Measurements from ENCODE around the gene ADM.
A peak's percentile ranks its signal among the peaks of the same experiment; 100 is the strongest.

ADM gene

DNA sequence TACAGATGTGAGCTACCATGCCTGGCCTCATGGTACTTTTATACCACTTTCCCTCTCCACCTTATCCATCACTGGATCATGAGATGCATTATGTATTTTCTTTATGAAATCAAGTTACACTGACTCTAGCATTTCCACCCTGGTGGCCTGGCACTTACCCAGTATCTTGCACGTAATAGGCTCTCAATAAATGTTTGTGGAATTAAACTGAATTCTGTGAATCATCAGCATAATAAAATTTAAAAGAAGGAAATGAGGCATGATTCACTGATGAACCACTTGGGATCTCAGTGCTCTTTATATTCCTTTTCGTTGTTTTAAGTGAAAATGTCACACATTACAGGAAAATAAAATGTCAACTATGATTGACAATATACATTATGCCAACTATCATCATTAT, 25.1 kb downstream of the ADM start:
- no peak for DNase-seq

DNA sequence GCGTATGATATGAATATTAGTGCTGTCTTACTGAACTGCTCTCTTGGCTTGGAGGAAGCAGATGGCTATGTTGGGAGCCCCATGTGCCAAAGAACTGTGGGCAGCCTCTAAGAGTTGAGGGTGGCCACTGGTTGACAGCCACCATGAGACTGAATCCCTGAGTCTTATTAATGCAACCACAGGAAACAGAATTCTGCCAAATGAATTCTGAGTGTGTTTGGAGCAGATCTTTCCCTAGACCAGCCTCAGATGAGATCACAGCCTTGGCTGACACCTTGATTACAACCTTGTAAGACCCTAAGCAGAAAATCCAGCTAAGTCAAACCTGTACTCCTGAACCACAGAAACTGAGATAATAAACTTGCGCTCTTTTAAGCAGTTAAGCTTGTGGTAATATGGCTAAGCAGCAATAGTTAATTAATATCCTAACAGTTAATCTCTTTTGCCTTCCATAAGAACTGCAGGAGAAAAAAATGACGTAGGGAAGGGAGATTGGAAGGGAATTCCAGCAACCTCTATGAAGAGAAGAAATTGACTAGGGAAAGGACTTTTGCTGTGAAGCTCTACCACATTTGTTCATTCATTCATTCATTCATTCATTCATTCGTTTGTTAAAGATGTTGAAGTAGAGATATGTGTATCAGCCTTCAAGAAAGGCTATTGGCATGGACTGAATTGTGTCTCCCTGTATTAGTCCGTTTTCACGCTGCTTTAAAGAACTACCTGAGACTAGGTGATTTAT, 26.8 kb downstream of the ADM start:
- DNase-seq, result no peak

DNA sequence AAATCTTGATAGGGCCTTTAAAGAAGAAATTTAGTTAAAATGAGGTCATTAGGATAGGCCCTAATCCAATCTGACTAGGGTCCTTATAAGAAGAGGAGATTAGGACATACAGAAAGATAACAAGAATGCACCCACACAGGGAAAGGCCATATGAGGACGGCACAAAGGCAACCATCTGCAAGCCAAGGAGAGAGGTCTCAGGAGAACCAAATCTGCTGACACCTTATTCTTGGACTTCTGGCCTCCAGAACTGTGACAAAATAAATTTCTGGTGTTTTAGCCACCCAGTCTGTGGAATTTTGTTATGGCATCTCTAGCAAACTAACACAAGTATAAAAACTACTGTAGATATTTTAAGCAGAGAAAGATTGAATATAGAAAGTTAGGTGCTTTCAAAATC, 28.6 kb downstream of the ADM start:
- DNase-seq, result no peak

DNA sequence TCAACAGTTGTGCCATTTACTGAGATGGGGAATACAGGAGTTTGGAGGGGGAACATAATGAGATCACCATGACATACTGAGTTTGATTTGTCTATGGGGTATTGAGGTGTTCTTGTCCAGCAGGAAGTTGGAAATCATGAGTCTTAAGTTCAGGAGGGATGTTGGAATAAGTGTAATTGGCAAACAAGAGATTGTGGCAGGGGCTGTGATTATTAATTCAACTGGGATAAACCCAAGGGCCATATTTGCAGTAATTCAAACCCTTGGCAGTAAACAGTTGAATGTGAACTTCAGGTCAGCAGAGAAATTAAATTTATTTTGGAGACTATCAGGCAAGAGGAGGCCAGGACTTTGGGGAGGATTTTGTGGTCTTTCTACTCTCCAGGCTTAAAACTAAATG, 33.4 kb downstream of the ADM start:
- no peak for DNase-seq

DNA sequence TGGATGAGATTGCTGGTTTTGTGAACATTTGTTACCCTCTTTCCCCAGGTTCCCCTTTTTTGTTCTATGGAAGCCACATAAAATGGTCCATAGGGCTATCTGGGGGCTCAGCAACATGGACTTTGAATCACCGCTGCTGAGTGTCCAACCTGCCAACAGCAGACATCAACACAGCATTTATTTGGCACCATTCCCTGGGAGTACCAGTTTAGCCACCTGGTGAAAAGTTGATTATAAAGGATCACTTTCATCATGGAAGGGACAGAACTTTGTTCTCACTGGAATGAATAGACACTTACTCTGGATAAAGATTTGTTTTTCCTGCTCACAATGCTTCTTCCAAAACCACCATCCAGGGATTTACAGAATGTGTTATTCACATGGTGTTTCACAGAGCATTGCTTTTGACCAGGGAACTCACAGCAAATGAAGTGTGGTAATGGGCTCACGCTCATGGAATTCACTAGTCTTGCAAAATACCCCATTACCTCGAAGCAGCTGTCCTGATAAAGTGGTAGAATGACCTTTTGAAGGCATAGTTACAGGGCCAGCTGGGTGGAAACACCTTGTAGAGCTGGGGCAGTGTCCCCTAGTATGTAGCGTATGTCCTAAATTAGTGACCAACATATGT, 43.9 kb downstream of the ADM start:
- DNase-seq, result no peak

DNA sequence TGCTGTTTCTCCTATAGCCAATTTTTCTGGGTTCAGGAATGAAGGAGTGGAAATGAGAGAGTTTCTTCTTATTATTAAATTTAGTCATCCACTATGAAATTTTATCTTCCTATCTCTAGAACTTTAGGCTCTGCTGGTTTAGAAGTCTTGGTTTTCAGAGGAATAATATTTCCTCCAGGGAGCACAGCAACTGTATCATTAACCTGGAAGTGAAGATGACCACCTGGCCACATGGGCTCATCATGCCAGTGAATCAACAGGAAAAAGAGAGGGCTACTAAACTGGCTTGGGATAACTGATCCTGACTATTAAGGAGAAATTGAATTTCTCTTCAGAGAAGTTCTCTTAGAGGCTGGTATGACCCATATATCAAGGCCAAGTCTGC, 44.4 kb downstream of the ADM start:
- no peak for DNase-seq

DNA sequence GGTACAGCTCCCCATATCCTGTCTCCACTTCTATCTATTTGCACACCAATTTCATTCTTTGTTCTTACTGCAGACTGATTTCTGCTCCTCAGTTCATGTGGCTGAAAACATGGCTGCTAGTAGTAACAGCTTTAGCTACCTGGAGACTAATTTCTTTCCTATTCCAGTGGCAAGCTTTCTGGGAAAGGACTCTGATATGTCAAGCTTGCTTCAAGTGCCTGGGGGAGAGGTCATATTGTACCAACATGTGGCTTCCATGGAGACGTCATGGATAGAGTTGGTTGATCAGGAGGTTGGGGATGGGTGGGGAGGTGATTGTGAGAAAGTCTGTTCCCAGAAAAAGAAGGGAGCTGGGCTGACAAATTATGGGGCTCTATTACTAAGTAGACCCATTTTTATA, 44.9 kb downstream of the ADM start:
- no peak for DNase-seq

DNA sequence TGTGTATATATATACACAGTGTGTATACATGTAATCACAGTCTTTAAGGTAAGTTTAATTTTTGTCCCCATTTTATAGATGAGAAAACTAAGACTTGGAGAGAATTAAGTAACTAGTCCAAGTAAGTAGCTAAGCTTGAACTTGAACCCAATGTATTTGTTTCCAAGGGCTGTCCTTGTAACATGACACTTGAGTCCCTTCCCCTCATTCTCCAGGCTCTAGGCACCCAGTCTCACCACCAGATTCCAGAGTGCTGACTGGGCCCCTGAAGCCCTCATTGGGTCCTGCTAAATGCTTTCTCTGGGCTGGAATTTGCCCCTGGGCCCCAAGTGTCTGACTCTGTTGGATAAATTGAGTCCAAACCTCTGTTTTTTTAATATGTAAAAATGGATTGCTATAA, 45.5 kb downstream of the ADM start:
- DNase-seq, result no peak

DNA sequence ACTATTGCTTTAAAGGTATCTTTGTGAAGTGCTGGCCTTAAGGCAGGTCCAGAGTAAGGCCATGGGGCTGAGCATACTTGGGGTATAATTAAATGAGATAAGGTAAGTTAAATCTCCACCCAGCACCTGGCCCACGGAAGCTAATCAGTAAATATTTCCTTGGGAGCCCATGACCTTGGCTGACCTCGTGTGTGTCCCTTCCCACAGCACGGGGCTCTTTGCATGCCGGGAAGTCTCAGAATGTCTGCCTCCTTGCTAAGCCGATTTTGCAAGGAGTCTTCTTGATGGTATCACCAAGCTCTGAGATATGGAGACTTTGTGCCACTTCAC, 46.5 kb downstream of the ADM start:
- DNase-seq, result no peak

DNA sequence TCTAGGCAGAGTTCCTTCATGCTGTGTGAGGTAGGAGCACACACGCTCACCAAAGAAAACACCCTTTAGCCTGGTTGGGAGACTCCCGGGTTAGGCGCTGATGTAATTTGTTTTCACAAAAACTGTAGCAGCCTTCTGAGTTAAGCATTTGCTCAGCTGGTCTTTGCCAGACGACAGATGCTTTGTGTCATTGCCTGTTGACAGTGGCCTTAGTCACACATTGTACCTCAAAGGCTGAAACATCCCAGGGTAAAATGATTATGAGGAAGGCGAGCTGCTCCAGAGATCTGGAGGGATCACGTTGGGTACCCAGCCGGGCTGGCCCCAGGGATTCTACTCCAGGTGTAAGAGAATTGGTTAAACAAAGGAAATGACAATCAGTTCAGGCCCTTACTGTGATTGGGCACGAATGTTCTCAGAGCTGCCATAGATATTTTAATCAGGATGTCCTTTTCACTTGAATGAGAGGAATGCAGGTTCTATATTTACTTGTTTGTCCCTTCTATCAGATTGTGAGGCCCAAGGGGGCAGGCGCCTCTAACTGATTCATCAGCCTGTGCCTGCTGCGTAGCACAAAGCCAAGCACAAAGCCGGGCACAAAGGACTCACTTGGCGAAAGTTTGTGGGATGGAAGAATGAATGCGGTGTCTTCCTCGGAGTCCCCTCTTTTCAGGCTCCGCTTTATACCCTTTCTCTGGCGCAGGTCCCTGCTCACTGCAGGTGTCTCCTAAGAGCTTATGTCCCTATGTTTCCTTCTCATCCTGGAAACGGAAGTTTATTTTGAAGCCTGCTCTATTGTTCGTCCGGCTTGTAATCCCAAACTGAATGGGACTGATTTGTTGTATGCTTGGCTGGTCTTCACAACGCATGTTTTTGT, 47.1 kb downstream of the ADM start:
- peak; percentile 64 for DNase-seq

DNA sequence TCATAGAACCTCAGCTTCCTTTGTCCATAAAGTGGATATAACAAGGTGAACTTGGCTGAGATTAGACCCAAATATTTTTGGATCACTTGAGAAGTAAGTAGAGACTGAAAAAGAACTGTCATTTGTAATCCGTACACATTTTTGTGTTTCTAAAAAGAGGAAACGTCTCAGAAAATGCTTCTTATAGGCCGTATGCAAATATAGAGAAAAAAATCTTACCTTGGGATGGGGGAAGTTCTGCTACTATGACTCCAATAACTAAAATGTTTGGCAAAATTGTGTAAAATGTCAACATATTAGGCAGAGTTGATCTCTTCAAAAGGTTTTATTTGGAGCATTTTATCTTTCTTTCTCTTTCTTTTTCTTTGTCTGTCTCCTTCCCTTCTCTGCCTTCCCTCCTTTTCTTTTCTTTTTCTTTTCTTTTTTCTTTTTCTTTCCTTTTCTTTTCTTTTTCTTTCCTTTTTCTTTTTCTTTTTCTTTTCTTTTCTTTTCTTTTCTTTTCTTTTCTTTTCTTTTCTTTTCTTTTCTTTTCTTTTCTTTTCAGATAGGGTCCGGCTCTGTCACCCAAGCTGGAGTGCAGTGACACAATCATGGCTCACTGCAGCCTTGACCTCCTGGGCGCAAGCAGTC, 48.2 kb downstream of the ADM start:
- DNase-seq, result no peak

DNA sequence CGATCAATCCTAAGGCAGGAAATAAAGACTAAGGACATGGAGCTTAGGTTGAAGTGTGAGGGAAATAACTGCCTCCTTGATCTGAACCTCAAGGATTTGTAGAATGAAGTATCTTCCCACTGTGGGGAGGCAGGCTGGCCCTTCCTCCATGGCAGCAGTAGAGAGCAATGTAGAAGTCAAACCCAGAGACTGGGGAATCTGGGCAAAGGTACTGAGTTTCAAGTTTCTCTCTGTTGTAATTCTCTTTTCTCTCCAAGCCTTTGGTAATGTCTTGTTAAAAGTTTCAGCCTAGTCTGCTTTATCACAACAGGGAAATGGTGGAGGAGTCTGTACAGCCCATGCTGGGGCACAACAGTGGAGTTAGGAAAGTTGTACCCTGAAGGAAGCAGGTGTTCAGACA, 49.5 kb downstream of the ADM start:
- DNase-seq, result no peak

DNA sequence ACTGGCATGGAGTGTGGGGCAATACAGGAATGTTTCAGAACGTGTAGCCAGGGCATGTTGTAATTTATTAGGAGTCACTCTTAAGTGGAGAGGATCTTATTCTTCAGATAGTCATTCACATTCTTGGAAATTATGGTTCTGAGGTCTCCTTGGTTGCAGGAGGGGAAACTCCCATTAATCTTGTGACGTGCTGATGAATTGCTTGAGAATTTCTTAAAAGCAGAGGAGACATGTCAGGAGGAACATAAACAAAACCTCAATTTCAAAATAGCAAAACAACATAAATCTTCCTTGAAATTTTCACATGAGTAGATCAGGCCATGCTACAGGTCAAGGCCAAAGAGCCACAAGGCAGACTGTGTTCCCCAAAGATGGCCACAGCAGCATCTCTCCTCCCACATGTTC, 50.4 kb downstream of the ADM start:
- no peak for DNase-seq

DNA sequence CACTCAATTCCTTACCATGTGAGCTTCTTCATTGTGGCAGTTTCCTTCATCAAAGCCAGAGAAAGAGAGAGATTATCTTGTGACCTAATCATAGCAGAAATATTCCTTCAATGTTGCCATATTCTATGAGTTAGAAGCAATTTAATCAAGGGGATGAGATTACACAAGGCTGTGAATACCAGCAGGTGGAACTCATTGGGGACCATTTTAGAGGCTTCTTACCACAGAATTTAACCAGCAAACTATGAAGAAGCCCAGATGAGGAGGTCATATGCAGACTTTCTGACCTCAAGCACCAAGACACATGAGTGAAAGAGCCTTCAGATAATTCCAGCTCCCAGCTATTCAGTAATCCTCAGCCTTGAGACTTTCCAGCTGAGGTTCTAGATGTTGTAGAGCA, 51.3 kb downstream of the ADM start:
- no peak for DNase-seq

All from NCI-H2107 (cell line).